Fibroblast of gingiva (primary cell): ENCODE measurements around the gene ROBO1.
A peak's percentile ranks its signal among the peaks of the same experiment; 100 is the strongest.
"Not testable (repeated sequence)": the region's sequence is repeated elsewhere in the genome, so short reads cannot be mapped to it uniquely, and the experiment has no call there.

Experiments
- DNase-seq: peaks from one replicate; pipeline ENCODE4 v3.0.0-alpha.2; 2011; ENCODE audit warnings: low read depth

ROBO1 gene

DNA sequence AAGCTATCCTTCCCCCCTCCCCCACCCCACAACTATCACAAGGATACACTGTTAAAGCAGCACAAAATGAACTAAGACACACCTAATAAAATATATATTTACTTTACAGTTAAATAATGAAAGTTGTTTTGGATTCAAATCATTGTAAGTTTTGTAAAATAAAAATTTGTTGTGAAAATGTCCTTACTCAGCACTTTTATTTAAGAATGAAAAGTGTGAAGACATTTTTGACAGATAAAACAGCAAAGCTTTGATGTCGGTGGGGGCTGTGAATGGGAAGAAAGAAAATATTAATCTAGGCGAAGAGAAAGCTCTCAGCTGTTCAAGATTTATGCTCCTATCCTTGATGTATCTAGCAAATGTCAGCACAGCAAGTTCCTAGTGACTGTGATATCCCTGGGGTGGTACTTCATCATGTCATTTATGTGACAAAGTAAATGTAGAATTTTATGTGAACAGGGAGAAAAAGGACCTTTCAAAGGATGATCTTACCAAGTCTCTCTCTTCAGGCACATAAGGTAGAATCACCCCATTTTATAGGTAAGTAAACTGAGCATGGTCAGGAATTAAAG lies 216.4 kb downstream of the ROBO1 start:
- no peak for DNase-seq

DNA sequence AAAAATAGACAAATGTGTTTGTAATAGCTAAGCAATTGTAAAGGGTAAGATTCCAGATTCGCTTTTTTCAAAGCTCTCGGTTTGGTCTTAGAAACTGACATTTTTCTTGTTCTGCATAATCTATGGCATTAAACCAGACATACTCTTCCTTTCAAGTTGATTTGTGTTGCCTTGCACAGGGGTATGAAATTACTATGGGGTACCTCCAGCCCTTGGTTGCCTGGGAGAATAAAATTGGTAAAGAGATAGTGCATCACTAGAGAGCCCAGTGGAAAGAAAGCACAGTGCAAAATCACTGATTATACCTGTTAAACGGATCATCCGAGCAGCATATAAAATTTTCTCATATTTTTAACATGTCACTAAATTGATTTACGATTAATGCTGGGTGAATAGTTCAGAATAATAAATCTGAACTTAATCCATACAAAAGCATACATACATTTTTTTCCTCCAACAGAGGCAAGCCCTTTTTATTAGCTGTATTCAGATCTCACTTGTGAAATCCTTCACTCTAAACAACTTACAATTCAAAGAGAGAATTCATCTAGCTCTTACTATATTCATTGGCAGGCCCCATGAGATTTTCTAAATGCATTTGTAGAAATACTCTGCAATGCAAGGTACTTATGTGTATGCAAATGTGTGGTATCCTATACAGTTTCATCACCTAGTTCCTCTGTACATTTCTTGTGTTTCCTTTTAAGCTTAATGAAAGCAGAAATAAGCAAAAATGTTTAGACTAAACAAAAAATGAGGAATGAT lies 224.4 kb downstream of the ROBO1 start:
- DNase-seq: no peak

DNA sequence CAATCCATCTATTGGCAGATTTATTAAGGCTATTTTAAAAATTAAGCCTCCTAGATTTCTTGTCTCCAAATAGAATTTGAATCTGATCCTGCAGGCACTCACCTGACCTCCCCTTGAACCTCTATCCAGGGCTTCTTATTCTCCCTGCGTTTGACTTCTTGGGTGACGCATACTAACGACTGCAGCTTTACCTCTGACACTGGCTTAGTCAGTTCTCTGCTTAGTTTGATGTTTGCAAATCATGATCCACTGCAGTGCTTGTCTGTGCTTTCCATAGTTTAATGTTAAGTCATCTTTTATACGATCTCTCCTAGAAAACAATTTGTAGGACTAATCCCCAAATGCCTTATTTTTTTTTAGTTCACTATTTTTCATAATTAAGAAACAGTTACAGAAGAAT lies 233.1 kb downstream of the ROBO1 start:
- DNase-seq: no peak

DNA sequence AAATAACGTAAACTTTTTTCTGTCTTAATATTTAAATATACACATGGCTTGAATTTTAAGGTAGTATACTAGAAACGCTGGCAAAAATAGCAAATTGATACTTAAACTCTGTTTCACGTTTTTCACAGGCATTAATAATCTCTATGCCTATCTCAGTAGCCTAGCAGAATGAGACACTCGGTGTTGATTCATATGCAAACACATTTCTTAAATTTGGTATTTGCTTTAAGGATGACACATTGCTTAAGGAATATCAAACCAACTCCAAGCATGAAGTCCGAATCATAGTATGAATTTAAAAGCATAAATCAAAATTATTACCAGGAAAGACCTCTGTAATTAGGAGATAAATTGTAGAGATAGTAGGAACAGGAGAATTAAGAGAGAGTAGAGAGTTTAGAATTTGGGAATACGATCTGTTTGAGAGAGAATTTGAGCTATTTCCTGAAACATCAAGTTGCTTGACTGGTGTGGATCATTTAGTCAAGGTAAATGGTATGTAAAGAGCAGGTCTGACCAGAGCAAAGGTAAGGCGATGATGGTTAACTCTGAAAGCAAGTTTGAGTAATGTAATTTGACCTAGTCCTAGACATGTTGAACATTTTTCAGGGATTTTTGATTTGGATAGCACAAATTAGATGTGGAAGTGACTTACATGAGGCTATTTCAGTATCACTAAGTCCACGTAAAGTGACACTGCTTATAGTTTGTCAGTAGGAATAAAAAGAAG lies 236.1 kb downstream of the ROBO1 start:
- no peak for DNase-seq

DNA sequence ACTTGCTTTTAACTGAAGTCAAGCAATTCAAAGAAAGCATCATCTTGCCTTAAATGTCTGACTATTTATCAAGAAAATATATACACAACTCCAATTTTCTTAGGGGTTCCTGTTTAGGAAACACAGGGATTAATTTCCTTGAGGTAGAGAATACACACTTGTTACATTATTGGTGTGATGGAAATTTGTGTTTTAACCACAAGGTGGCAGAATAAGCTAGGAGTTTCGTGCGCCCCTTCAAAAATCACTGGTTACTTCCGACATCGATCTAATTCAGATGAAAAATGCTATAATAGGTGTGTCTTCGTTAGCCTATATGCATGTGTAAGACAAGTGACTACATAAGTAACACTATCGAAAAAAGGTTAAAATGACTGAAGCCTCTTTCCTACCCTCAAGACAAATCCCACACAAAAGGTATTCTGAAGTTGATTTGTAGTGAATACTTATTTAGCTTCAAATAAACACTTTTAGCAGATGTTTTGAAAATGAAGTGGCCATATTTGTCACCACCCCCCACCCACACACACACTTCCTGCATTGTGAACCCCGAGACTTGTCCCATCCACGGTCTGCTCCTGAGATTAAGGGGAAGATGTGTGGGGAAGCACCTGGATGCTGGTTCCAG lies 246.5 kb downstream of the ROBO1 start:
- peak; percentile 13 for DNase-seq

DNA sequence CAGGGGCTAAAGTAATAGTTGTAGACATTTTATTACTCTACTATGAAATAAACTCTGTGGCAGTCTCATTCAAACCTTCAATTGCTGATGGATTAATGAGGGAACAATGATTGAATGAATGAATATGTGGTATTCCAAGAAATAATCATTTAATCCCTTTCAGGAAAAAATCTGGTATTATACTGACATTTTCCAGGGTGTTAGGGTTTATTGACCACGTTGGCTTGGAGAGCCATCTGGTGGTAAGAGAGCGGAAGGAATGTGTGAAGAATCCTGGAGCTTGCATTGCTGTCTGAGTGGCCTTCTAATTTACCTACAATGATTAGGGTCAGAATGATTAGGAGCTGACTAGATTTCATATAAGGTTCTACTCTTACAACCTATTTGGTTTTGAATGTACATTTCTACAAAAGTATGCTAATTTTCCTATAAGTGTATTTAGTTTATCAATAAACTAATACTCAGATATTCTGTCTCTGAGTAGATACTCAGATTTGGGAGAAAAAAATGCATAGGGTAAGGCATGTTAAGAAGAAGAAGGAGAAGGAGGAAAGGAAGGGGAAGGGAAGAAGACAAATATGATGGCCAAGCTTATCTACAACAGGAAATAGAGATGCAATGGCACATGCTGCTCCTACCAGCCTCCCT lies 249.9 kb downstream of the ROBO1 start:
- peak; percentile 15 for DNase-seq

DNA sequence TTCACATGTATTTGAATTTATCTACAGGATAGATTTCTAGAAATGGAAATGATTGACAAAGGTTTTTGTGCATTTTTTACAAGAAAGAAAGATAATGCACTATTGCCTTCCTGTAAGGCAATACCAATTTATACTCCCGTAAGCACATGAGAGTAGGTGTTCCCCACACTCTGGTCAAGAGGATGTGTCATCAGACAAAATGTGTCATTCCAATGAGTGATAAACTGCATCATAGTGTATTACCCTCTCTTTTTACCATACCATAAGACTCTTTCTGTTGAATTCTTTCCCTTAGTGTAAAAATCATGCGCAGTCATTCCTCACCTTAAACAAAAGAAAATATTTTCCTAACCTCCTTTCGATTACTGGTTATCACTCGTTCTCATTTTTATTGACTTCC lies 251.0 kb downstream of the ROBO1 start:
- DNase-seq: no peak

DNA sequence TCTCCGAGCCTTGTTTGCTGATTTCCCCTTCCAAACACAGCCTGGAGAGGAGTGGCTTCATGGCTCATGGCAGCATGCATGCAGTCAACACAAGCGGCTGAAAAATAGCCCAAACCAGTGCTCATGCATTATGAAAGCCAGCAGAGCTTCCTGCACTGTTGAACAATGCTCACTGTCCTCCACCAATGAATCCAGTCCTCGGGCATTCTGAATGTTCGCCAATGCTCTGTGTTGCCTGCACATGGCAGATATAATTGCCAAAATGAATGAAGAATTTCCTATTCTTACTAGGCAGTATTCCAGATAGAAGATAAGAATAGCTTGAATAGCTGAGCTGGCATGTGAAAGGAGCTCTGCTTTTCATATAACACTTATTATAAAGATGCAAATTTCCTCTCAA lies 252.7 kb downstream of the ROBO1 start:
- DNase-seq: peak; percentile 11

DNA sequence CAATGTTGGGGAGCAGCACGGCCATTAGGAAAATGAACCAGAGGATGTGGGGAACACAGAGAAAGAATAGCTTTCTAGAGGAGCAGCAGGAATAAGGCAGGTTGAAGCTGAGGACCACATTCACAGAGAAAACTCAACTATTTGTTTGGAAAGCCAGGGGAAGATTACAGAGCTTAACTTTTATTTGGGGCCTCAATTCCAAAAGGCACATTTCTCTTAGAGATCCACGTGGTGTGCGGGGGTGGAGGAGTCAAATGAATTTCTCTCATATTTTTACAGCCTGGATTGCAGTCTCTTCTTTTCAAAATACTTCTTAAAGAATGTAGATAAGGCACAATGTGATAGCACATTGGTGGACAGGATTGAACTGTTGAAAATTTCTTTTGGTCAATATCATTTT lies 253.7 kb downstream of the ROBO1 start:
- no peak for DNase-seq

DNA sequence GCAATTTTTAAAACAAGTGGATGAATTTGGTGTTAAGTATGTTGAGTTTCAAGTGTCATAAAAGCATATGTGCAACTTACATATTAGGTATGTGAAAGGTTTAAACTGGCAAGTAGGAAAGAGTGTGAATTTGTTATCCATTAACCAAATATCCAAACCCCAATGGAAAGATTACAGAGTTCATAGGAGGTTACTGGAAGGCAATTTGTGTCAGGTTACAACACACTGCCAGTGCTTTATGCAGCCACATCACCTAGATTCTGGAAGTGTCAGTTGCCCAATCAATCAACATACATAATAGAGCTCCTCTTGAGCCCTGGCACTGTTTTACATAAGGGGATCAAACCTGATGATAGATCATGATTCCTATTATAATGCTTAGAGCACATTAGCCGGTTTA lies 261.0 kb downstream of the ROBO1 start:
- no peak for DNase-seq

DNA sequence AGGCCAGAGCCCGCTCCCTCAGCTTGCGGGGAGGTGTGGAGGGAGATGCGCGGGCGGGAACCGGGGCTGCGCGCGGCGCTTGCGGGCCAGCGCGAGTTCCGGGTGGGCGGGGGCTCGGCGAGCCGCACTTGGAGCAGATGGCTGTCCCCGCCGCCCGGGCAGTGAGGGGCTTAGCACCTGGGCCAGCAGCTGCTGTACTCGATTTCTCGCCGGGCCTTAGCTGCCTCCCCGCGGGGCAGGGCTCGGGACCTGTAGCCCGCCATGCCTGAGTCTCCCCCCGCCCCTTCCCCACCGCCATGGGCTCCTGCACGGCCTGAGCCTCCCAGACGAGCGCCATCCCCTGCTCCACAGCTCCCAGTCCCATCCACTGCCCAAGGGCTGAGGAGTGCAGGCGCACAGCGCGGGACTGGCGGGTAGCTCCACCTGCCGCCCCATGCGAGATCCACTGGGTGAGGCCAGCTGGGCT lies 265.5 kb downstream of the ROBO1 start:
- DNase-seq: not testable (repeated sequence)

DNA sequence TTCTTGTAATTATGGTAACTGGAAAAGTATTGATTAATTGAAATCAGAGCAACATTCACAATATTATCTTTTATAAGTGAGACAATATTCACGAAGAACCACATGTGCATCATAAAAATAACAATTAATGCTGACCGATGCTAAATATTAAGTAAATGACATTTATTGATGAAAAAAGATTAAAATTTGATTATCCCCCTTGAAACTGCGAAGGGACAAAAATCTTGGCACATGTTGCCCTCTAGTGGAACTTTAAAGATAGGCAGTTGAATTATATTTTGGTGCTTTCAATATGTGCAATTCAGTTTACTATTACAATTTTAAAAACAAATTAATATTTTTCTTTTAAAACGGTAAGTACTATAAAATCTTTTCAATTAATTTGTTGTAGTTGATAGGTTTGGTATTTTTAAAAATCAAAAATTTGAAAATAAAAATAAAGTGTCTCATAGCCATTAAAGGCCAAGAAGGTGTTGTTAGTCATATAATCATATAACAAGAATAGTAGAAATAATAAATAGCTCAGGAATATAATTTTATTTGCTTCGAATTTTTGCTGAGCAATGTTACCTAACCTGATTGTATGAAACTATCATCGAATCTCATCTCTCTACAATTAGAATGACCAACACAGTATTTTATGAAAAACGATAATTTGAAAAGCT lies 270.2 kb downstream of the ROBO1 start:
- no peak for DNase-seq

DNA sequence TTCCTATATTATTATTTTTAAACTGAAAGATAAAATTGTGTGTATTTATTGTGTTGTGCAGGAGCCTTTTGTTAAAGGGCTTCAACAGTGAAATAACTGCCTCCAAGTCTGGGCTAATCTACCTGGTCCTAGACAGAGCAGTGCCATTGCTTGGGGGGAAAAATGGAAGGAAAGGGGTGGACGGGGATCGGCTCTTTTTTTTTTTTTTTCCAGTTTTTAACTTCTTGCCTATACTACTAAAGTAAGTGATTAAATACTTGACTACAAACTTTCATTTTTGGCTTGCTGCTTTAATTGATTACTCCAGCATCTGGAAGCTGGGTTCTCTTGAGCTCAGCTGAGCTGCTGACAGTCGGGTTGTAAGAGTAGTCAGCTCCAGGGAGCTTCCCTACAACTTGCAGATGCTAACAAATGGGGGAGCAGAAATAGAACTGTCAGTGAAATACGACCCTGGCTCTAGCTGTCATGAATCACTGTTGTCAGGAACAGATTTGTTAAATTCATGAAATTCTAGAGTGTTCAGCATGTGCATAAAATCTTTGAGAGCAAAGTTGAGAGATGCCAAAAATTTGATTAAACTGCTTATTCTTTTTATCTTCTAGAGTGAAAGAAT lies 276.7 kb downstream of the ROBO1 start:
- peak; percentile 3 for DNase-seq

DNA sequence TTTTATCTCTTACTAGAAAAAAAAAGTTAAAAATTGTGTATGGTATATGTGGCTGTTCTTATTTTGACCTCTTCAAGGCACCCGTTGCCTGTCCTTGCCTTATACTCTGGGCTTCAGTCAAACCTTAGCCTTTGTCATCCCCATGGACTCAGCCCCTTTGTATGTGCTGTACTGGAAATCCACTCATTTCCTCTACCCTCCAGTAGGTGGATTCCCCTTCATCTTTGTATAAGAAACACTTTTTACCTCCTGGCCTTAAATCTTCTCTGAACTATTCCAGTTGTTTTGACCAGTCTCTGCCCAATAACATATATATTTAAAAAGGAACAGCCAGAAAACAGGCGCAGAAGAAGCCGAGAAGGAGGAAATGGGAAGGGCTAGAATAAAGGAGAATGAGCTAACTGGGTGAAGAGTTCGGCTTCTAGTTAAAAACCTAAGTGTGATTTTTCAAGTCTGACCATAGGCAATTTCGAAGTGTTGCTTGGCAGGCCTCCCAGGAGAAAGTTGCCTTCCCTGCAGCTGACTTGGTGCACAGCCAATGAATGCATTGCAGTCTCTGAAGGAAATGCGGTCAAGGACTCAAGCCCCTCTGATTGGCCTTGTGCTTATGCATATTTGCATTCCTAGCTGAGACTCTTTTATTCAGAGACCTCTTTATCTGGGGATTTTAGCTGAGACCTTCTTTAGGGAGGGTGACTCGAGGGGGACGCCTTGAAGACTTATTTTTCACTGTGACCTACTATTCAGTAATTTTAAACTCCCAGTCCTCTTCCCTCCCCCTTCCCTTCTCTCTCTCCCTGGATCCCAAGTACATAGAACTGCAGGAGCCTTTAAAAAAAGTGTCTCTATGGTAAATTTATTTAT lies 277.4 kb downstream of the ROBO1 start:
- DNase-seq: peak; percentile 47

DNA sequence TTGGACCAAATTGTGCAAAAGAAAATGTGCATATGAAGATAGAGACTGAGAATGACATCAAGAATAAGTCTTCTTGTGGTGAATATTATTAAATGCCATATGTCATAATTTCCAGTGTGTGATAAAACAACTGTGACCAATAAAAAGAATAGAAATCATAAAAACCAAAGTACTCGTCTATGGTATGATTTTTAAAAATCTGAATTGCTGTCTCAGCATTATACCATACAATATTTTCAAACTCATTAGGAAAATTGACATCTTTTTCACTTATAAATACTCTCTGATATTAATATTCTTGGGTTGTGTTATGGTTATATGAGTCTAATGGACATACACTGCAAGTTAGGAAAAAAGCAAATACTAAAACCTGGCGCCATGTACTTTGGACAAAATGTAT lies 279.4 kb downstream of the ROBO1 start:
- DNase-seq: no peak

DNA sequence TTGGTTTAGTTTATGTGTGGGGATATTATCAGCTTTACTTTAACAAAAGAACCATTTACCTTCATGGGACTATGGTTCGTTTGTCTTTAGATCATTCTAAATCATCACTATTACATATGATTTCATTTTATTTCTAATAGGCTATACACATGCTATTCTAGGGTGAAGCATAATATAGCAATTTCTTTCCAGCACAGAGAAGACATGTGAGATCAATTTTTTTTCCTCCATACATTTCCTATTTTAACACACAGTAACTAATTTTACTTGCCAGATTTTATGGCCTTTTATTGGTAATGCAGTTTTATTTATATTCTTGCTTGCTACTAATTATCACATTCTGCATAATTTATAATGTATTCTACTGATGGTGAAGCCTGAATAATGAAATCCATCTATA lies 287.1 kb downstream of the ROBO1 start:
- DNase-seq: no peak

DNA sequence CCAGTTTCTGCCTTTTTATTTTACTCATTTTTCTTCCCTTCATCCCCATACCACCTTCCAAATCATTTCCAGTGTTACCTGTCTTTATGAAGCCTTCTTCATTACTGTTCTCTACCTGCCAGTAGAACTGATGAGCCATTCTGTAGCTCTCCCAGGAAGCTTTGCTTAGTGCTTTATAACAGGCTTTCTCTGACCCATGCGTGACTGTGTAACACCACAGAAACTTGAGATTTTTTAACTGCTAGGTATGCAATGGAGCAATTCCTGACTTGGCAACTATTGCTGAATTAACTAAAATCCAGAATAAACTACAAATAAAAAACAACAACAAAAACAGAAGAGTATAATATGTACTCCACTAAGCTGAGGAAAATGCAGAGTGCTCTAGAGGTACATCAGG lies 289.2 kb downstream of the ROBO1 start:
- no peak for DNase-seq

DNA sequence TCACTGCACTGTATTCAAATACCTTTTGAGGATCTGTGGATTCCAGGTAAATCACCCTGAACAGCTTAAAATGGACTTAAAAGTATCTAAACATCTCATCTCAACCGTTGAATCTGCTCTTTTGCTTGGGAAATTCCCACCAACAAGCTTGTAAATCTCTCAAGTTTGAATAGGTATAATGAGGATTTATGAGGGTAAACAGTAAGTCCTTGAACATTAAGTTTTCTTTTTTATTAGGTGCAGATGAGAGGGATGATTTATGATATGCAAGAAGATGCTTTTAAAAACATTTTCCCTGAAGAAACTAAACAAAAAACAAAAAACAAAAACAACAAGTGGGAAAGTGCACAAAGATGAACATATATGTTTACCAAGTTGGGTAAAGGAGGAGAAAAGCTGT lies 290.6 kb downstream of the ROBO1 start:
- DNase-seq: no peak

DNA sequence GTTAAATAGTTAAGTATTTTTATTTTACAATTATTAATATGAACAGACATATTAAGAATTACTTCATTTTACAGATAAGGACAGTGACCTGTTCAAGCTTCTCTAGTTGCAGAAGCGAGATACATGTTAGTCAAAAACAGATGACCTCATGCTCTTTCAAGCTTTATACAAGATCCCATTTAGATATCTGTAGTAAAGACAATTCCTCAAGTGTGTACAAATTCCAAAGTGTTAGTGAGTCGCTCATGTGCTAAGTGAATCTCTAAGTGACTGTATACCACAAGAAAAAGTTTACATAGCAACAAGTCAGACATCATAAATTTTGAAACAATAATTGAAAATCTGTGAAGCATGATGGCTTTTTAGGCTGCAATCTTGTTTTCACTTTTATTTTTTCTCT lies 293.8 kb downstream of the ROBO1 start:
- no peak for DNase-seq

DNA sequence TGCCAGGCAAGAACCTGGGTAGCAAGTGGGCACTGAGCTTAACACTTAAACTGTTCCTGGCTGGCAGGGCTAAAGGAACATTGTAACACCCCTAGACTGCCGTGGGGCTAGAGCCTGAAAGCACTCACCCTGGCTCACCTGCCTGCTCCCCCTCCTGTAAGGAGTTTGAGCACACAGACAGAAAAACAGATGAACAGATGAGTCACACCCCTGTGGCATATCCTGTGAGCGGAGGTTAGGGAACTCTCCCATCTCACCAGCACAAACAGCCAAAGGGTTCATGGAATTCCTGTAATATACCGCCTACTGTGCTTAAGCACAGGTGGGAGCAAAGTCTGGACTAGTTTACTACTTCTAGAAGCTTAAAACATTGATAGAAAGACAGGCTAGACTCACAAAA lies 300.1 kb downstream of the ROBO1 start:
- DNase-seq: no peak
